Fibroblast of peridontal ligament (primary cell): ENCODE results near the gene TEAD4.

Experiments used
- DNase-seq: peaks from one replicate; pipeline ENCODE4 v3.0.0-alpha.2; 2010; ENCODE audit errors: extremely low read depth

Gene TEAD4

GRCh38 chr12:3032161-3032560 is 73.0 kb downstream of the TEAD4 start:
- no peak for DNase-seq

GRCh38 chr12:3032770-3033538 is 73.8 kb downstream of the TEAD4 start:
- DNase-seq = no peak

GRCh38 chr12:3033539-3033867 is 74.3 kb downstream of the TEAD4 start:
- no peak for DNase-seq

GRCh38 chr12:3034067-3034750 is 75.0 kb downstream of the TEAD4 start:
- peak; percentile 49 for DNase-seq

GRCh38 chr12:3035171-3035570 is 76.0 kb downstream of the TEAD4 start:
- peak; percentile 10 for DNase-seq

GRCh38 chr12:3035815-3036702 is 76.9 kb downstream of the TEAD4 start:
- DNase-seq = peak; percentile 28

GRCh38 chr12:3036901-3037600 is 77.9 kb downstream of the TEAD4 start:
- no peak for DNase-seq

- no peak for DNase-seq
Measured at GRCh38 chr12:3038166-3038565, 79.0 kb downstream of the TEAD4 start.

GRCh38 chr12:3038926-3039510 is 79.8 kb downstream of the TEAD4 start:
- DNase-seq = no peak

GRCh38 chr12:3040026-3040656 is 80.9 kb downstream of the TEAD4 start:
- no peak for DNase-seq

GRCh38 chr12:3040663-3041544 is 81.7 kb downstream of the TEAD4 start:
- no peak for DNase-seq

GRCh38 chr12:3041558-3042164 is 82.5 kb downstream of the TEAD4 start:
- peak; percentile 70 for DNase-seq

- no peak for DNase-seq
Measured at GRCh38 chr12:3042394-3042793, 83.2 kb downstream of the TEAD4 start.

- DNase-seq = no peak
Measured at GRCh38 chr12:3042826-3043225, 83.6 kb downstream of the TEAD4 start.

- DNase-seq = no peak
Measured at GRCh38 chr12:3043406-3043805, 84.2 kb downstream of the TEAD4 start.

GRCh38 chr12:3044141-3044630 is 85.0 kb downstream of the TEAD4 start:
- no peak for DNase-seq

GRCh38 chr12:3045494-3045893 is 86.3 kb downstream of the TEAD4 start:
- DNase-seq = no peak

GRCh38 chr12:3045989-3046388 is 86.8 kb downstream of the TEAD4 start:
- DNase-seq = no peak

GRCh38 chr12:3046441-3047200 is 87.4 kb downstream of the TEAD4 start:
- DNase-seq = no peak
